ENCODE measurements around the gene LIMK1. TPM values are rescaled to one million over a fixed set of nuclear protein-coding genes. Genes with fewer than 3 reads are reported as not detected.
A peak's percentile ranks its signal among the peaks of the same experiment; 100 is the strongest.

The LIMK1 gene
- total RNA-seq, 1 donor from 2014 or later, result 23.0 TPM

DNA sequence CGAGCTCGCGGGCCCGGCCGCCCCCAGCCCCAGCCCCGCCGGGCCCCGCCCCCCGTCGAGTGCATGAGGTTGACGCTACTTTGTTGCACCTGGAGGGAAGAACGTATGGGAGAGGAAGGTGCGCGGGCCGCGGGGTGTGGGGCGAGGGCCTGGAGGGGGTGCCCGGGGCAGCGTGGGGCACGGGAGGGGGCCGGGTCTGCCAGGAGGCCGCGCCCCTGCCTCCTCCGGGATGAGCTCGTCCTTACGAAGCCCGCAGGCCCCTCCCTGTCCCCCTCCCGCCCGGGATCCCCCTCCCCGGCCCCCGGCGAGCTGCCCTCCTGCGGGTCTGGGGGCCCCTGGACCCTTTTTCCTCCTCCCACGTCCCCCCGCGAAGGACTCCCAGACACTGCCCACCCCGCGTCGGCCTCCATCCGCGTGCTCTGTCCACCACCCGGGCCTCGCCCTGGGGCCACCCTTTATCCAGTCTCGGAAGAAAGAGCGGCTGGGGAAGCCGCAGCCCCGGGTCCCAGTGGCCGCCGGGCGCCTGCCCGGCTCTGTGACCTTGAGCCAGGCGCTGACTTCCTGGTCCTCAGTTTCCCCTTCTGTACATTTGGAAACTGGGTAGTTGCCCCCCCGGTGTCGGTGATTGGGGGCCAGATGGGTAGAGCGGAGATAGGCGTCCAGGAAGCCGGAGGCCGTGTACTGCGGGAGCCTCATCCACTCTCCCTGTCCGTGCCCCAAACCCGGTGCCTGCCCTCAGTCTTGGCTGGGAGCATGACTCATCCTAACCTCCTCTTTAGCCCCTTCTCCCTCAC is 521 bp downstream of the LIMK1 start:
- no peak for DNase-seq (ENCODE audit: low read depth, low spot score)

DNA sequence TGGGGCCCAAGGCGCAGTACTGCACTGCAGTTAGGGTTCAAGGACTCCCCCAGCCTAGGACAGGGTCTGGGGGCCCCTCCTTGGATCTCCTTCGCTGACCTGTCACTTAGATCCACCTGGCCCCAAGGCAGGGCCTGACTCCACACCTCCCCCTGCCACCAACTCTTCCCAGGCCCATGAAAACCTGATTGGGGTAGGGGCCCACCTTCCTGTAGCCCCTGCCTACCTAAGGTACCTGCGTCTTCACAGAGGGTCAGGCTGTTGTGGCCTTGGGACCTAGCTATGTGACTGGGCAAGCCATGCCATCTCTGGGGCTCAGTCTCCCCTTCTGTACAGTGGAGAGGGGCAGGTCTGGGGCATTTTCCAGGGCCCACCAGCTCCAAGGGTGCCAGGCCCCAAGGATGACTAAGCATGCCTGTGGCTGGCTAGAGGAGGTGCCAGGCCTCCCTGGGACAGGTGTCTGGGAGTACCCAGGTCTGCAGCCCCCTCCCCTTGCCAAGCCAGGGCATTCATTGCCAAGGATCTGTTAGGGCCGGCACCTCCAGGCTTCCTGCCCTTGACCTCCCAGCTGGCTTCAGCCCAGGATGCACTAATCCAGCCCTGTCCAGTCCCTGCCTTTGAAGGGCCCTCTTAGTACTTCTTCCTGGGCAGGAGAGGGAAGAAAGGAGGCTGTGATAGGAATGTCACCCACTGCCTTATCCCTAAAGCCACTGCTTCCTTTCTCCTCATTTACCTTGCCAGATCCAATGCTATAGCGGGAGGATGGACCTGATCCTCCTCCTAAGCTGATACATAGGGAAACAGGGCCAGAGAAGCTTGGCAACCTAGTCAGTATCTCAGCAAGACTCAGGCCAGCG is 1.3 kb downstream of the LIMK1 start:
- no peak for DNase-seq (ENCODE audit: low read depth, low spot score)

DNA sequence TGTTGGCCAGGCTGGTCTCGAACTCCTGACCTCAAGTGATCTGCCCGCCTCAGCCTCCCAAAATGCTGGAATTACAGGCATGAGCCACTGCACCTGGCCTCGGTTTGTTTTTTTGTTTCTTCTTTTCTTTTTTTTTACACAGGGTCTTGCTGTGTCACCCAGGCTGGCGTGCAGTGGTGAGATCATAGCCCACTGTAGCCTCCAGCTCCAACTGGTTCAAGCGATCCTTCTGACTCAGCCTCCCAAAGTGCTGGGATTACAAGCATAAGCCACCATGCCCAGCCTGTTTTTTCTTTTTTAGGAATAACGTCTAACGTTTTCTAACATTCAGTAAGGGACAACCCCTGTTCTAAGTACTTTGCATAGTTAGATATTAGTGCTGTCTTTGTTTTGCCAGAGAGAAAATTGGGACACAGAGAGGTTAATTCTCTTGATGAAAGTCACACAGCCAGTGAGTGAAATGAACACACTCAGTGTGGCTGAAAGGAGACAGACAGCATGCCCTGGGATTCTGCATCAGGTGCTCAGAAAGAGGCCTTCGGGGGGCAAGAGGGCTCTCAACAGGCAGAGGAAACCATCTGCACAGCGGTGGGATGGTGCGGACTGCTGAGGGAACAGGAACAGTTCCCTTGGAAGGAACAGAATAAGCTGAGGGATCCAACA is 4.3 kb downstream of the LIMK1 start:
- DNase-seq (ENCODE audit: low read depth, low spot score), result no peak

DNA sequence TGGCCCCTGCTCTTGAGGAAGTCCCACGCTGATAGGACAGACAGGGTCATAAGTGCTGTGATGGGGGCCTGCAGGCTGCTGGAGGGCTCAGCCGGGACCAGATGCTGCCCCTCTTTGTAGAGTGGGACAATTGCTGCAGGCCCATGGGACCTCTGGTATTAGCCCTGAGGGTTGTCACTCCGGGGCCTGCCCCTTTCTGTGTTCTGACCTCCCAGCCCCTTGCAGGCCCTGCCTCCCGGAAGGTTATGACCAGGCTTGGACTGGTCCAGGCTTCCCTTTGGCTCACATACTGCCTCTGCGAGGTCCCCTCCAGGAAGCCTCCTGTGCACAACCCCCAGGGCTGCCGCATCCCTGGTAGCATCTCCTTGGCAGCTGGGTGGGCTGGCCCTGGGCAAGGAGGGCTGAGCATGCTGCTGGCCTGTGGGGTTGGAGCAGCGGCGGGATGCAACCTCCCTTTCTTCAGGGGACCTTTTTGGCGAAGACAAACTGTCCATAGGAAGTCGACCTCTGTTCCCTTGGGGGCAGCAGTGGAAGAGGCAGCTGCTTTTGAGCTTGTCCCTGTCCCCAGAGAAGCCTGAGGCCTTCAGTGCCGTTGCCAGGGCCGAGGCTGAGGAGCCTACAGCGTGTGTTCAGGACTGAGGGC is 8.8 kb downstream of the LIMK1 start:
- DNase-seq (ENCODE audit: low read depth, low spot score), result no peak

DNA sequence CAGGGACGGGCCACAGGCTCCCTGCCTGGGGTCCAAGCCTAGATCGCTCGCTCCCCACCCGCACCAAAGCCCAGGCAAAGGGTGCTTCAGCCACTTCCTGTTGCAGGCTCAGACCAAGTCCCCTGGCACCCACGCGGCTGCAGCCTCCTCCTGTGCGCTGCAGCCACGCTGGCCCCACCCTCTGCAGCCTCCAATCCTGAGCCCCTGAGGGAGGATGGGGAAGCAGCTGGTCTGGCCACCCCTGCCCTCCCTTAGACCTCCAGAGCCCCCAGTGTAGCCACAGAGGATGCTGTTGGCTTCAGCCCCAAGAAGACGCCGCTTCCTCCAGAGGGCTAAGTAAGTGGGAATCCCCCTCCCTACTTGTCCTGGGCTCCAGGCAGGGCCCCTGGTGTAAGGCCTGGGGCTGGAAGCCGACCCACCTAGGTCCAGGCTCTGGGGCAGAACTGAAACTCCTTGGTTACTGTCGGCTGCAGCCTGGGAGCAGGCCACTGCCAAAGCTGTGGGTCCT is 9.4 kb downstream of the LIMK1 start:
- no peak for DNase-seq (ENCODE audit: low read depth, low spot score)

DNA sequence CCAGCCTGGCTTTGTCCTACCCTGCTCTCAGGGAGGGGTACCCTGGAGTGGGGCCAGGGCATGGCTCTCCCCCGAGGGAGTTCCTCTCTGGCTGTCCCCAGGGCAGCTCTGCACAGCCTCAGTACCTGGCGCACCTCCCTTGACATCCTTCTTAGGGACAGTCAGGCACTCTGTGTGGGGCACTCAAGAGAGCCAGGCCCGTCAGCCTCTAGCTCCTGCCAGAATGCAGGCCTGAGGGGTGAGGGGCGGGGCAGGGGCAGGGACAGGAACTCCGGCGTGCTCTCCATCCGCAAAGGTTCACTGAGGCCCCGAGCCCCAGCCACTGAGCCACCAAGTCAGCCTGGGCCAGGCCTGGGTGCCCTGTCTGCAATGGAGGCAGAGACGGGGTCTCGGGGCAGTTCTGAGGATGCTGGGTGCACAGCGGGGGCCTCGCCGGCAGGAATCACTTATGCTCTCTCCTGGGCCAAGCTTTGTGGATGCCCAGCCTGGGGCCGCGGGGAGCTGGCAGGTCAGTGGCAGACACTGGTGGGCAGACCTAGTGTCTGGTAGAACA is 10.1 kb downstream of the LIMK1 start:
- DNase-seq (ENCODE audit: low read depth, low spot score), result no peak

DNA sequence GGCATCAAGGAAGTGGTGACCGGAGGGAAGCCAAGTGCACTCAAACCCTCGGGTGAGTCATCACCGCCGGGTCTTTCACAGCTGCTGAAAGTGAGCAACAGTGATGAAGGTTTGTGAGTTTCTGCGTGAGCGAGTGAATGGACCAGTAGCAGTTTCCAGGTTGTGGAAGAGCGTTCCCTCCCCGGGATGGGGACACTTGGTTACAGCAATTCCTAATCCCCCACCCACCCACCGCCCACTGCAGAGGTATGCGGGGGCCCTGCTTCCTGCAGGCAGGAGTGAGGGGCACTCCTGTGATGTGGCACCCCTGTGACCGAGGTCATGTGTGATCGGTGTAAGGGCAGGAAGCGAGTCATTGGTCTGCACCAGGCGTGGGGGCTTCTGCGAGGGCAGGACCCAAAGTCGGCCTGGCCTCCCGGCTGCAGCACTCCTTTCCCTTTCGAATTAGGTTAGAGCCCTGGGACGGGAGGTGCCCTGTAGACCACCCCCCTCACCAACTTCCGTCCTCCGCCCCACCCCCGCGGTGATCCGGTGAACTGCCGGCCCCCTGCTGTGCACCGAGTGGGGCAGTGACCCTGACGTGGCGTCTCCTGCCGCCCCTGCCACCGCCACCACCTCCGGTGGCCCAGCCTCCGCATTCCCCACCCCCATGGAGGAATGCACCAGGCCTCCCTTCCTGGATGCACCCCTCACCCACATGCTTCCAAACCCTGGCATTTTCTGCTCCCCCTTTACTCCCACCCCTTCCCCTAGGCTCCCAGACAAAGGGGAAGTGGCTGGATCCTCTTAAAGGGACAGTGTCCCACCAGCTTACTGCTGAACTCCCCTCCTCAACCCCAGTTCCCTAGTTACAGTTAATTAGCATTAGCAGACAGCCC is 10.9 kb downstream of the LIMK1 start:
- DNase-seq (ENCODE audit: low read depth, low spot score), result peak; percentile 57

DNA sequence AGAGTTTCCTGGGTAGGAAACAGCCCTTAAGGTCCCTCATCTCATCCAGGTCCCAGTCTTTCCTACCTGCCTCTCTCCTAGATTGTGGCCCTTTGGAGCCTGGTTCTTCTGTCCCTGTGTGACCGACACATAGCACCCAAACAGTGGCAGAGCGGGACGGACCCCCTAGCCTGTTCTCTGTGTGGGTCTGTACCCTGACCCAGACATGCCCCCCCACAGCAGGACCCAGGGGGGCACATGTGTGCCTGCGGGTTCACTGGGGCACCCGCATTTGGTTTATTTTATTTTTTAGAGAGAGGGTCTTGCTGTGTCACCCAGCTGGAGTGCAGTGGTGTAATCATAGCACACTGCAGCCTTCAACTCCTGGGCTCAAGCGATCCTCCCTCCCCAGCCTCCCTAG is 11.5 kb downstream of the LIMK1 start:
- DNase-seq (ENCODE audit: low read depth, low spot score), result no peak

DNA sequence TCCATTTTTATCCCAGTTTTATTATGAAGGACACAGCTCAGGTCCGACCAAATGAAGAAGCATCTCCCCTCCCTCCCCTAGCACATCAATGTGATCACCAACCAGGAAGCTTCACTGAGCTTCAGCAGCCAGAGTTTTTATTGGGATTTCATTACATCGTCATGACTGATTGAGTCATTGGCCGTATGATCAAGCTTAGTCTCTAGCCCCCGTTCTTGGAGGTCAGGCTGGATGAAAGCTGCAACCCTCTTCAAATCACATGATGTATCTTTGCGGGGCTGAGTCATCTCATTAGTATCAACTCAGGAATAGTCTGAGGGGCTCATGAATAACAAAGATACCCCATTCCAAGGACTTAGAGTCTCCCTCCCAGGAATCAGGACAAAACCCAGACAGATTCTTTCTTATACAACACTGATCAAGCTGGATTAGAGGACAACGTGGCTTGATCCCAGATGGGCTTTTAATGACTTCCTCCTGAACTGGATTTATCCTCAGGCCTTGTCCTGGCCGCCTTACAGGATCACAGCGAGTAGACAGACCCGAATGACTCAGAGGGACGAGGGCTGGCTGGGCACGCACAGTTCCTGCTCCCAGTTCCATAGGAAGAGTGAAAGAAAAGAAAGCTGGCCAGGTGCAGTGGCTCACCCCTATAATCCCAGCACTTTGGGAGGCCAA is 14.5 kb downstream of the LIMK1 start:
- DNase-seq (ENCODE audit: low read depth, low spot score), result peak; percentile 57

DNA sequence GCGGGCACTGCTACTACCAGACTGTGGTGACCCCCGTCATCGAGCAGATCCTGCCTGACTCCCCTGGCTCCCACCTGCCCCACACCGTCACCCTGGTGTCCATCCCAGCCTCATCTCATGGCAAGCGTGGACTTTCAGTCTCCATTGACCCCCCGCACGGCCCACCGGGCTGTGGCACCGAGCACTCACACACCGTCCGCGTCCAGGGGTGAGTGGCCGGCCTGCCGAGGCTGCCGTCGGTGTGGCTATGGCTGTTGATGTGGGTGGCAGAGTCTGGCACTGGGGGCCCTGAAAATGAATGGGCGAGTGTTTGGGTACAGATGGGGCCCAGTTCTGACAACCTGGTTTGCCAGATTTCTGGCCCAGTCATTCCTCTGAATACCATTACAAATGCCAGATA is 15.4 kb downstream of the LIMK1 start:
- no peak for DNase-seq (ENCODE audit: low read depth, low spot score)

DNA sequence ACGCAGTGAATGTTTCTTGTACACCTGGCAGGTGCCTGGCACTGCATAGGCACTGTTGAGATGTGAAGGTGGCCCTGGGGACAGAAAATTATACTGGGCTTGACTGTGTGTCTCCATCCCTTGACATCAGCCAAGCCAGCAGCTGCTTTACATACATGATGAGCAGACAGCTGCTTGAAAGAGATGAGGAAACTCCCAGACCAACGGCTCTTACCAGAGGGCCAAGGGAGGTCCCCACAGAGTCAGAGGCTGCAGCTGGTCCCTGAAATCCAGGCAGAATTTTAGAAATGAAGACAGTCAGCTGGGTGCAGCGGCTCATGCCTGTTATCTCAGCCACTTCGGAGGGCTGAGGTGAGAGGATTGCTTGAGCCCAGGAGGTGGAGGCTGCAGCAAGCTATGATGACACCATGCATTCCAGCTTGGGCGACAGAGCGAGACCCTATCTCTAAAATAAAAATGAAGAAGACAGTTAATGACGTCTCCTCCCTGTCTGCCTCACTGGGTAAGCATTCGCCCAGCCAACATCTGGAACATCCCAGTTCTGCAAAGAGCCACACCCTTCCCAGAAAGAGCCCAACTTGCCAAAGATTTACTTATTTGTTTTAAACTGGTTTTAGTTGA is 17.6 kb downstream of the LIMK1 start:
- no peak for DNase-seq (ENCODE audit: low read depth, low spot score)

DNA sequence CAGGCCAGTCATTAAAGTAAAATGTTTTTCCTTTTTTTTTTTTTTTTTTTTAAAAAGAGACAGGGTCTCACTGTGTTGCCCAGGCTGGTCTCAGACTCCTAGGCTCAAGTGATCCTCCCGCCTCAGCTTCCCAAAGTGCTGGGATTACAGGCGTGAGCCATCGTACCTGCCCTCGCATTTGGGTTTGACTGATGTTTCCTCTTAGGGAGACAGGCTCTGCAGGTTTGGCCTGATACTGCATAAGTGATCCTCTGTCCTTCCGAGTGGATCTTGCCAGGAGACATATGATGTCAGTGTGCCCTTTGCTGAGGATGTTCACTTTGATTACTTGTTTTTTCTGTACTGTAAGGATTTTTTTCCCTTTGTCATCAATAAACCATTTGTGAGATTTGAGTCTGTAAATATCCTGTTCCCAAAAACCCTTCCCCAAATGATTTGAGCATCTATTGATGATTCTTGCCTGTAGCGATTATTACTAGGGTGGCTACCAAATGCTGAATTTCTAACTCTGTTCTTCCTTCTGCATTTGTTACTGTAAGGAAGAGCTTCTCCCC is 19.7 kb downstream of the LIMK1 start:
- no peak for DNase-seq (ENCODE audit: low read depth, low spot score)

DNA sequence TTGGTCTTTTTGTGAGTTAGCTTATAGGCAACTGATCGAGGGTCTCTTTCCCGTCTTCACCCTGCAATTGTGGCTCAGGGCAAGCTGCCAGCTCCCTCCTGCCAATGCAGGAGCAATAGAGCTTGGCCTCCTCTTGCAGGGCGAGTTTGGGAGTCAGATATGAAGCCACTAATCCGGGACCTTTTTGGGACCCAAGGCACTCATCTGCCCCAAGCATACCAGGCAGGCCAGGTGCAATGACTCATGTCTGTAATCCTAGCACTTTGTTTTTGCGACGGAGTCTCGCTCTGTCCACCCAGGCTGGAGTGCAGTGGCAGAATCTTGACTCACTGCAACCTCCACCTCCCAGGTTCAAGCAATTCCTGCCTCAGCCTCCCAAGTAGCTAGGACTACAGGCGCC is 21.1 kb downstream of the LIMK1 start:
- no peak for DNase-seq (ENCODE audit: low read depth, low spot score)

DNA sequence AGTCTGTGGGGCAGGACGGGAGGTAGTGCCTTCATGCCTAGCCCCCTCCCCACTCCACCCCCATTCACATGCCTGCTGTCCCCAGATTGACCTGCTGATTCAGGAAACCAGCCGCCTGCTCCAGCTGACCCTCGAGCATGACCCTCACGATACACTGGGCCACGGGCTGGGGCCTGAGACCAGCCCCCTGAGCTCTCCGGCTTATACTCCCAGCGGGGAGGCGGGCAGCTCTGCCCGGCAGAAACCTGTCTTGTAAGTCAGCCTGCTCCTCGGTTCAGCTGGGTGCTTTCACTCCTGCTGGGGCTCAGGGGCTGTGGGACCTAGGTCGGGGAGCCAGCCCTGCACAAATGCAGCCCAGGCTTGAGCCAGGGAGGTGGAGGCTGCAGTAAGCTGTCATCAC is 22.4 kb downstream of the LIMK1 start:
- no peak for DNase-seq (ENCODE audit: low read depth, low spot score)

DNA sequence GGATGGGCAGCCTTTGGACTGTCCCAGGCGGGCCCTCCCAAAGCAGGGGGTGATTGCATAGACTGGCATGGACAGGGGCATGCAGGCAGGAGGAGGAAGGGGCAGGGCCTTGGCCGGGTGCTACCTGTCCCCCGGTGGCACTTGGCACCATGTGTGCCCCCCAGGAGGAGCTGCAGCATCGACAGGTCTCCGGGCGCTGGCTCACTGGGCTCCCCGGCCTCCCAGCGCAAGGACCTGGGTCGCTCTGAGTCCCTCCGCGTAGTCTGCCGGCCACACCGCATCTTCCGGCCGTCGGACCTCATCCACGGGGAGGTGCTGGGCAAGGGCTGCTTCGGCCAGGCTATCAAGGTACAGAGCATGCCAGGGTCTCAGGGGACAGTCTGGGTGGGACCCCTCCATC is 23.2 kb downstream of the LIMK1 start:
- DNase-seq (ENCODE audit: low read depth, low spot score), result no peak

DNA sequence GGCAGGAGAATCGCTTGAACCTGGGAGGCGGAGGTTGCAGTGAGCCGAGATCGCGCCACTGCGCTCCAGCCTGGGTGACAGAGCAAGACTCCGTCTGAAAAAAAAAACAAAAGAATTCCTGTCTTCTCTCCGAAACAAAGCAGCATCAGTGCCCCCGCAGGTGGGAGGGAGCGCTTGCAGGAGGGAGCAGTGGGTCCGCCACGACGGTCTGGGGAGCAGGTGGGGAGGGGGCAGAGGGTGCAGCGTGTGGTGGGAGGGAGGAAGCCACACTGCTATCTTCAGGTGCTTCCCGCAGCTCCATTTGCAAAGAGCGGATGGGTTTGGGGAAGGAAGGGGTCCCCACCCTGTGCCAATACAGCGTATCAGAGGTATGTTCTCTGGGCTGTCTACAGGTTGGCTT is 31.7 kb downstream of the LIMK1 start:
- no peak for DNase-seq (ENCODE audit: low read depth, low spot score)

DNA sequence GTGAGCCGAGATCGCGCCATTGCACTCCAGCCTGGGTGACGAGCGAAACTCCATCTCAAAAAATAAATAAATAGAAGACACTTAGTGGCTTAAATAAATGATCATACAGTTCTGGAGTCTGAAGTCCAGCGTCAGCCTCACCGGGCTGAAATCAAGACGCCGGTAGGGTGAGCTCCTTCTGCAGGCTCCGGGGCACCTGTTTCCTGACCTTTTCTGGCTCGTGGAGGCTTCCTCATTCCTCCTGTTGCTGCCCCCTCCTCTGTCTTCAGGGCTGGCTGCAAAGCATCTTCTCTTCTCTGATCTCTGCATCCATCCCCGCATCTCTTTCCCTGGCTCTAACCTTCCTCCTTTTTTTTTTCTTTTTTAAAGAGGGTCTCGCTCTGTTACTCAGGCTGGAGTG is 32.8 kb downstream of the LIMK1 start:
- no peak for DNase-seq (ENCODE audit: low read depth, low spot score)

DNA sequence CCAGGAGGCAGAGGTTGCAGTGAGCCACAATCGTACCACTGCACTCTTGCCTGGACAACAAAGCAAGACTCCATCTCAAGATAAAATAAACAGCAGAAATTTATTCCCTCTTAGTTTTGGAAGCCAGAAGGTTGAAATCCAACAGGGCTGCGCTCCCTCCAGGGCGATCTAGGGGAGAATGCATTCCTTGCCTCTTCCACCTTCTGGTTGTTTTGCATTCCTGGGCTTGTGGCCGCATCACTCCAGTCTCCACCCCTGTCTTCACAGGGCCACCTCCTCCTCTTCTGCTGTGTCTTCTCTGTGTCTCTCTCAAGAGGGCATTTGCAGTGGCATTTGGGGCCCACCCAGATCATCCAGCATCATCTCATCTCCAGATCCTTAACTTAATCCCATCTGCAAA is 36.2 kb downstream of the LIMK1 start:
- no peak for DNase-seq (ENCODE audit: low read depth, low spot score)
